K562 (cell line): ENCODE results near the gene DLGAP1.

ENCODE experiments used
- FOSL1 ChIP-seq: fragments of 200-800 bp; sonication (Bioruptor generic); conservative IDR thresholded peaks from 2 replicates; pipeline ENCODE4 v1.6.1; 2016; ENCODE audit warnings: missing genetic modification characterization, missing compliant biosample characterization
- MEIS2 ChIP-seq: fragments of 450-650 bp; IDR thresholded peaks from 2 replicates; pipeline ENCODE4 v1.6.1; 2014; ENCODE audit warnings: mild to moderate bottlenecking; ENCODE audit not compliant: partially characterized antibody
- ZNF197 ChIP-seq: fragments of 200-800 bp; sonication (Bioruptor generic); IDR thresholded peaks from 2 replicates; pipeline ENCODE4 v1.6.1; 2016; ENCODE audit warnings: low read depth, missing genetic modification characterization, missing compliant biosample characterization
- TF ChIP-seq, protein P1 (sequence below), 3 experiments: IDR thresholded peaks in 2 of 3; conservative IDR thresholded peaks in 1 of 3; 2 replicates each; pipeline ENCODE4 v1.5.1; 2011 to 2012; ENCODE audit warnings: low read length in 3 of 3, mild to moderate bottlenecking in 3 of 3, control low read depth in 2 of 3, improper control_type of control experiment in 1 of 3, inconsistent platforms in 1 of 3, low read depth in 1 of 3, mixed read lengths in 1 of 3, moderate library complexity in 1 of 3; ENCODE audit not compliant: insufficient read depth in 2 of 3
- TF ChIP-seq, protein P2 (sequence below): fragments of 450-650 bp; IDR thresholded peaks from 2 replicates; pipeline ENCODE4 v1.6.1; 2014; ENCODE audit warnings: low read depth, mild to moderate bottlenecking, moderate library complexity, borderline replicate concordance
- TF ChIP-seq, protein P3 (sequence below): sonication (generic); formaldehyde crosslinking; IDR thresholded peaks from 2 replicates; pipeline ENCODE4 v1.8.1; 2023; ENCODE audit warnings: mild to moderate bottlenecking, missing genetic modification reagents
- TF ChIP-seq, protein P4 (sequence below): fragments of 450-650 bp; formaldehyde crosslinking; IDR thresholded peaks from 2 replicates; pipeline ENCODE4 v1.4.0; 2020; ENCODE audit warnings: mild to moderate bottlenecking, moderate library complexity

DNA sequence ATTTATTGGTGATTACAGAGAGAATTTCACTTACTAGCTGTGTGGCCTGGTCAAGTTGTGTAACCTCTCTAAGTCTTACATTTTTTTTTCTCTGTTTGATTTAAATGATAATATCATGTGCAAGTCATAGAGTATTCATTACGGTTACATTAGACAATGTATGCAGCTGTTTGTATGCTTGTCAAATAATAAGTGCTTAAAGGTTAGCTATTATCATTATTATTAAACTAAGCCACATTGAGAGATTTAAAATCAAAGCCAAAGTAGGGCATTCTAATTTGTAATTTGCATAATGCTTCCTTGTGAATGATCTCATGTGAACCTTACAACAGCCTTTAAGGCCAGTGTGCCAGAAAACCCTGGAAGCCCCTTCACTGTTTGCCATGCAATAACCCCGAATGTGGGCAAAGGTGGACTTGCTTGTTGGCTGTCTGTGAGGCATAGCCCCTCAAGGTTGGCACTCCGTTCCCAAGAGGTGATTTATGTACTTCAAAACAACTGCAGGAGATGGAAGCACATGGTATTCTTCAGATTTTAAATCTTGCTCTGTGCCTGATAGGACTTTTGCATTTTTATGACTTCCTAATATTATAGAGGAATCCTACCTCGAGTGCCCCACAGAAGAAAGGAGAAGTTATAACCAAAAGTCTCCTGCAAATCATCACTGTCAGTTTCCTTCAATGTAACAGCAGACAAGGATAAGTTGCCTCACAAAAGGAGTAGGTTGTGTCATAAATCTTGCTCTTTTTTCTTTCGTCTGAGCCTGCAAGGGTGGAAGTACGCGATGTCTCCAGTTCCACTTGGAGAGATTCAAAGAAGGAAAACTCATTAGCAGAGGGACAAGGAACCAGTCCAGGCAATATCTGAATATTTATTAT lies 733.1 kb downstream of the DLGAP1 start:
- TF ChIP-seq ZNF197 (no peak), FOSL1 (tag) (no peak), MEIS2 (no peak)
- TF ChIP-seq, protein P1, sequence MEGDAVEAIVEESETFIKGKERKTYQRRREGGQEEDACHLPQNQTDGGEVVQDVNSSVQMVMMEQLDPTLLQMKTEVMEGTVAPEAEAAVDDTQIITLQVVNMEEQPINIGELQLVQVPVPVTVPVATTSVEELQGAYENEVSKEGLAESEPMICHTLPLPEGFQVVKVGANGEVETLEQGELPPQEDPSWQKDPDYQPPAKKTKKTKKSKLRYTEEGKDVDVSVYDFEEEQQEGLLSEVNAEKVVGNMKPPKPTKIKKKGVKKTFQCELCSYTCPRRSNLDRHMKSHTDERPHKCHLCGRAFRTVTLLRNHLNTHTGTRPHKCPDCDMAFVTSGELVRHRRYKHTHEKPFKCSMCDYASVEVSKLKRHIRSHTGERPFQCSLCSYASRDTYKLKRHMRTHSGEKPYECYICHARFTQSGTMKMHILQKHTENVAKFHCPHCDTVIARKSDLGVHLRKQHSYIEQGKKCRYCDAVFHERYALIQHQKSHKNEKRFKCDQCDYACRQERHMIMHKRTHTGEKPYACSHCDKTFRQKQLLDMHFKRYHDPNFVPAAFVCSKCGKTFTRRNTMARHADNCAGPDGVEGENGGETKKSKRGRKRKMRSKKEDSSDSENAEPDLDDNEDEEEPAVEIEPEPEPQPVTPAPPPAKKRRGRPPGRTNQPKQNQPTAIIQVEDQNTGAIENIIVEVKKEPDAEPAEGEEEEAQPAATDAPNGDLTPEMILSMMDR (IDR thresholded peaks at IDR 0.05 in 2 of 3, conservative IDR thresholded peaks at IDR 0.05 in 1 of 3; ENCODE audit: insufficient read depth in 2 of 3, low read depth in 1 of 3, low read length in 3 of 3), result no peak
- TF ChIP-seq, protein P2, sequence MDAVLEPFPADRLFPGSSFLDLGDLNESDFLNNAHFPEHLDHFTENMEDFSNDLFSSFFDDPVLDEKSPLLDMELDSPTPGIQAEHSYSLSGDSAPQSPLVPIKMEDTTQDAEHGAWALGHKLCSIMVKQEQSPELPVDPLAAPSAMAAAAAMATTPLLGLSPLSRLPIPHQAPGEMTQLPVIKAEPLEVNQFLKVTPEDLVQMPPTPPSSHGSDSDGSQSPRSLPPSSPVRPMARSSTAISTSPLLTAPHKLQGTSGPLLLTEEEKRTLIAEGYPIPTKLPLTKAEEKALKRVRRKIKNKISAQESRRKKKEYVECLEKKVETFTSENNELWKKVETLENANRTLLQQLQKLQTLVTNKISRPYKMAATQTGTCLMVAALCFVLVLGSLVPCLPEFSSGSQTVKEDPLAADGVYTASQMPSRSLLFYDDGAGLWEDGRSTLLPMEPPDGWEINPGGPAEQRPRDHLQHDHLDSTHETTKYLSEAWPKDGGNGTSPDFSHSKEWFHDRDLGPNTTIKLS, result no peak
- TF ChIP-seq, protein P3, sequence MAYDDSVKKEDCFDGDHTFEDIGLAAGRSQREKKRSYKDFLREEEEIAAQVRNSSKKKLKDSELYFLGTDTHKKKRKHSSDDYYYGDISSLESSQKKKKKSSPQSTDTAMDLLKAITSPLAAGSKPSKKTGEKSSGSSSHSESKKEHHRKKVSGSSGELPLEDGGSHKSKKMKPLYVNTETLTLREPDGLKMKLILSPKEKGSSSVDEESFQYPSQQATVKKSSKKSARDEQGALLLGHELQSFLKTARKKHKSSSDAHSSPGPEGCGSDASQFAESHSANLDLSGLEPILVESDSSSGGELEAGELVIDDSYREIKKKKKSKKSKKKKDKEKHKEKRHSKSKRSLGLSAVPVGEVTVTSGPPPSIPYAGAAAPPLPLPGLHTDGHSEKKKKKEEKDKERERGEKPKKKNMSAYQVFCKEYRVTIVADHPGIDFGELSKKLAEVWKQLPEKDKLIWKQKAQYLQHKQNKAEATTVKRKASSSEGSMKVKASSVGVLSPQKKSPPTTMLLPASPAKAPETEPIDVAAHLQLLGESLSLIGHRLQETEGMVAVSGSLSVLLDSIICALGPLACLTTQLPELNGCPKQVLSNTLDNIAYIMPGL (CRISPR knock-in tag), result no peak
- TF ChIP-seq, protein P4, sequence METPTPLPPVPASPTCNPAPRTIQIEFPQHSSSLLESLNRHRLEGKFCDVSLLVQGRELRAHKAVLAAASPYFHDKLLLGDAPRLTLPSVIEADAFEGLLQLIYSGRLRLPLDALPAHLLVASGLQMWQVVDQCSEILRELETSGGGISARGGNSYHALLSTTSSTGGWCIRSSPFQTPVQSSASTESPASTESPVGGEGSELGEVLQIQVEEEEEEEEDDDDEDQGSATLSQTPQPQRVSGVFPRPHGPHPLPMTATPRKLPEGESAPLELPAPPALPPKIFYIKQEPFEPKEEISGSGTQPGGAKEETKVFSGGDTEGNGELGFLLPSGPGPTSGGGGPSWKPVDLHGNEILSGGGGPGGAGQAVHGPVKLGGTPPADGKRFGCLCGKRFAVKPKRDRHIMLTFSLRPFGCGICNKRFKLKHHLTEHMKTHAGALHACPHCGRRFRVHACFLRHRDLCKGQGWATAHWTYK, result no peak
